Activated CD8-positive, alpha-beta T cell treated with anti-CD3 and anti-CD28 coated beads for 36 hours (primary cell): ENCODE measurements around the gene PROB1. TPM values are rescaled to one million over a fixed set of nuclear protein-coding genes. Genes with fewer than 3 reads are reported as not detected.

ENCODE experiments used
- ATAC-seq: fragments of 200-7000 bp; cut with Tn5 transposase; one replicate; pipeline ENCODE4 v1.10.0; 2021; ENCODE audit warnings: mild to moderate bottlenecking, moderate library complexity
- CTCF ChIA-PET: fragments of 350-600 bp; sonication (Branson Sonifier 250); formaldehyde crosslinking; loops from one replicate; lab custom pipeline; 2021; ENCODE audit warnings: antibody characterized with exemption; lab: Charles Lee
- POLR2A ChIA-PET: fragments of 350-600 bp; sonication (Branson Sonifier 250); formaldehyde crosslinking; loops from one replicate; lab custom pipeline; 2021; ENCODE audit warnings: antibody characterized with exemption; lab: Charles Lee
- DNase-seq: peaks from one replicate; pipeline ENCODE4 v3.0.0-alpha.2; 2020
- H3K27ac Mint-ChIP-seq: one replicate; pipeline ENCODE4 v1.8.0; 2021; ENCODE audit warnings: mild to moderate bottlenecking, mixed read lengths
- H3K27me3 Mint-ChIP-seq: one replicate; pipeline ENCODE4 v1.8.0; 2021; ENCODE audit warnings: mixed read lengths
- H3K36me3 Mint-ChIP-seq: one replicate; pipeline ENCODE4 v1.8.0; 2021; ENCODE audit warnings: low read depth, mixed read lengths
- H3K4me1 Mint-ChIP-seq: one replicate; pipeline ENCODE4 v1.8.0; 2021; ENCODE audit warnings: low read depth, mixed read lengths
- H3K4me3 Mint-ChIP-seq: one replicate; pipeline ENCODE4 v1.8.0; 2021; ENCODE audit warnings: mild to moderate bottlenecking, moderate library complexity, mixed read lengths
- H3K9me3 Mint-ChIP-seq: one replicate; pipeline ENCODE4 v1.8.0; 2021; ENCODE audit warnings: mixed read lengths
- intact Hi-C: fragments of 100-400 bp; cut with micrococcal nuclease; formaldehyde crosslinking; loops from one replicate; pipeline ENCODE4 v1.10.0; 2022
- total RNA-seq, 2 experiments: library from RNA; stranded (reverse); gene quantifications; one replicate each; pipeline ENCODE4 v1.2.3, GENCODE V29; 2021
- TF ChIP-seq, protein P1 (sequence below): fragments of 200-600 bp; IDR thresholded peaks from one replicate; pipeline ENCODE4 v1.8.0; 2022; ENCODE audit warnings: antibody characterized with exemption, mild to moderate bottlenecking

The PROB1 gene
- total RNA-seq, 2 experiments from 2014 or later = 3.9 to 4.1 TPM

DNA sequence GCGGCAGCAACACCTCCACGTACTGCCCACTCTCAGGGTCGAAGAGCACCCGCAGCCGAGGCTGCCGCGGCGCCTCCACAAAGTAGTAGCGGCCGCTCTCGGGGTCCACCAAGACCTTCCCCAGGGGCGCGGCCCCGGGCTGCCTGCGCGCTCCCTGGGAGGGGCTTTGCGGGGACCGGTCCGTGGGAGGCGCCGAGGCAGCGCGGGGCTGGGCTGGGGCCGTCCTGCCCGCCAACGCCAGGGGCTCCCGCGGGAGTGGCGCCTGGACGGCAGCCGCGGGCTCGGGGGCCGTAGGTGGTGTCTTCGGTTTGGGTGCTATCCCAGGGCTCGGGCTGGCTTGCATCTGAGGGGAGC, 2.6 kb downstream of the PROB1 start:
- ATAC-seq = no peak
- Mint-ChIP-seq H3K27ac (peak overlapping the region; percentile 93), H3K4me1 (peaks cover 44% of the 10 kb centered on the region), H3K4me3 (peak overlapping the region; percentile 96), H3K27me3 (no peaks in the 10 kb centered on the region), H3K9me3 (no peaks in the 10 kb centered on the region), H3K36me3 (peaks cover 36% of the 10 kb centered on the region)
- TF ChIP-seq, protein P1, sequence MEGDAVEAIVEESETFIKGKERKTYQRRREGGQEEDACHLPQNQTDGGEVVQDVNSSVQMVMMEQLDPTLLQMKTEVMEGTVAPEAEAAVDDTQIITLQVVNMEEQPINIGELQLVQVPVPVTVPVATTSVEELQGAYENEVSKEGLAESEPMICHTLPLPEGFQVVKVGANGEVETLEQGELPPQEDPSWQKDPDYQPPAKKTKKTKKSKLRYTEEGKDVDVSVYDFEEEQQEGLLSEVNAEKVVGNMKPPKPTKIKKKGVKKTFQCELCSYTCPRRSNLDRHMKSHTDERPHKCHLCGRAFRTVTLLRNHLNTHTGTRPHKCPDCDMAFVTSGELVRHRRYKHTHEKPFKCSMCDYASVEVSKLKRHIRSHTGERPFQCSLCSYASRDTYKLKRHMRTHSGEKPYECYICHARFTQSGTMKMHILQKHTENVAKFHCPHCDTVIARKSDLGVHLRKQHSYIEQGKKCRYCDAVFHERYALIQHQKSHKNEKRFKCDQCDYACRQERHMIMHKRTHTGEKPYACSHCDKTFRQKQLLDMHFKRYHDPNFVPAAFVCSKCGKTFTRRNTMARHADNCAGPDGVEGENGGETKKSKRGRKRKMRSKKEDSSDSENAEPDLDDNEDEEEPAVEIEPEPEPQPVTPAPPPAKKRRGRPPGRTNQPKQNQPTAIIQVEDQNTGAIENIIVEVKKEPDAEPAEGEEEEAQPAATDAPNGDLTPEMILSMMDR = no peak
- CTCF ChIA-PET = interaction anchor here (0.6 to 4.8 kb wide), 10 partner anchors 10 to 121 kb away, joined by 3 to 34 read pairs (median 3); partner anchors contain the start of genes SPATA24 and STING1
- DNase-seq = no peak
- intact Hi-C loops = loop anchor here (5.0 kb wide), 2 partner anchors 50 to 95 kb away; partner anchors contain the start of gene PAIP2
- POLR2A ChIA-PET = interaction anchor here (0.7 to 4.4 kb wide), 6 partner anchors 10 to 102 kb away, joined by 3 to 28 read pairs (median 4); partner anchors contain the start of genes MATR3, SLC23A1 and SPATA24

DNA sequence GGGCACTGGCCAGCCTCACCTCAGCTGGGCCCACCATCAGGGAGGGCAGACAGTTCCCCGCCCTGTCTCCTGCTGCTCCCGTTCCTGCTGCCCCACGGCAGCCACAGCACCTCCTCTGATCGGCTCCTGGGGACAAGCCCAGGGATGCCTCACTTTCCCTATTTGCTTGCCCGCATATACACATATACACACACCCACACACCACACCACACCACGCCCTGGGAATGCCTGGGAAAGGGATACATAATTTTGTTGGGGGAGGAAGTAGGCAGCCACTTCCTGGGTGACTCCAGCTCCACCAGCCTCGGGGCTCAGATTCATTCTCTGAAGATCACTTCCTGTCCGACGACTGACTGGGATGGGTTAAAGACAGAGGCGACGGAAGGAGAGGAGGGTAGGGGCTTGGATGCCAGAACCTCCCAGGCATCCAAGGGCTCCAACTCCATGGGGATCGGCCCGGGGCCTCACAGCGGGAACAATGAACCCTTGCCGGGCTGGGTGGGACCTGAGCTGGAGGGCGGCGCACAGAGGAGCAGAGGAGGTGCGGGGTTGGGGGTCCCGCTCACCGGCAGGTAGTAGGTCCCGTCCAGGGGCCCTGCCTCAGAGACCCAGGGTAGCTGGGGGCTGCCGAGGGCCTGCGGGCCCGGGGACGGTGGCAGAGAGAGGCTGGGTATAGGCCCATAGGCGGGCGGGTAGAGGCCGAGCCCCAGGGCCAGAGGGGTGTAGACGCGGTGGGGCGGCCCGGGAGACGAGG, 3.2 kb downstream of the PROB1 start:
- Mint-ChIP-seq H3K4me1 (peaks cover 43% of the 10 kb centered on the region), H3K27me3 (no peaks in the 10 kb centered on the region), H3K4me3 (peak overlapping the region; percentile 96), H3K36me3 (peaks cover 31% of the 10 kb centered on the region), H3K27ac (peak overlapping the region; percentile 98), H3K9me3 (no peaks in the 10 kb centered on the region)
- POLR2A ChIA-PET = interaction anchor here (0.7 to 6.3 kb wide), 13 partner anchors 9 to 115 kb away, joined by 3 to 49 read pairs (median 4); partner anchors contain the start of genes MATR3, PAIP2, SLC23A1 and SPATA24
- TF ChIP-seq, protein P1 = no peak
- CTCF ChIA-PET = interaction anchor here (0.8 to 4.8 kb wide), 13 partner anchors 11 to 117 kb away, joined by 3 to 34 read pairs (median 4); partner anchors contain the start of genes PAIP2 and SPATA24
- DNase-seq (peak; percentile 58), ATAC-seq (peak; percentile 1)
- intact Hi-C loops = loop anchor here (5.0 kb wide), 2 partner anchors 49 to 94 kb away; partner anchors contain the start of gene PAIP2

DNA sequence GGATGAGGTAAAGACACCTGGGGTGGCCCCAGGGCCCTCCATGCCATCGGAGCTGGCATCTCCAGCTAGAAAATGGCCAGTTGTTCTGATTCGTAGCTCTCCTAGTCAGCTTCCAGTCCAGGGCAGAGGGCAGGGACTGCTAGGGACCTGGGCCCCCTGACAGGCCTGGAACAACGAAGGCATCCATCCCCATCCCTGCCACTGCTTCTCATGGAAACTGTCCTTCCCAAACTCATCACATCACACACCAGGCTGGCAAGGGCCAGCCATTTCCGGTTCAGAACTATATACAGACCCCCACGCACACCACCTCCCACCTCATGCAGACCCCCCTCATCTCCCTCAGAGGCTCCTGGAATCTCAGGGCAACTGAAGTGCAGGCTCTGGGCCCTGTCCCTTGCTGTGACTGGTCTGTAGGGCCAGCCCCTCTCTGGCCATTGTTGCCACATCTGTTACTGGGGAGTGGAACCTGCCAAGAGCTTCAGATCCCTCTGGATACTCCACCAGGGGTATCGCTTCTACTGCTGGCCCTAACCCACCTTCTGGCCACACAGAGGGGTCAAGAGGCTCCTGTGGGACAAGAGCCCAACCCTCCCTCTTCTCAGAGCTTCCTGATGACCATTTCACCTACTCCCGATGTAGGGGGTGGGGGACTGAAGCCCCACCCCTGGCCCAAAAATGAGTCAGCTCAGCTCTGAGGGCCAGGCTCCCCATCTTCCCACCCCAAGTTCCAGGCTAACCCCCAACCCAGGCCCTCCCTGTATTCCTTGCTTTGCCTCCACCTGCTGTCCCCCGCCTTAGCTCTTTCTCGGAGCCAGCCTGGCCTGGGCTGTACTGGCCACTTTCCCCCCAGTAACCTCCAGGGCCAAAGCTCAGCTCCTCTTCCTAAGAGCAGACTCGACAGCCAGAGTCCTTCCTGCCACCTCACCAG, 4.0 kb downstream of the PROB1 start:
- ChIA-PET POLR2A (interaction anchor here (0.8 to 6.3 kb wide), 14 partner anchors 8 to 172 kb away, joined by 3 to 49 read pairs (median 4); partner anchors contain the start of genes MATR3, PAIP2, SLC23A1 and SPATA24), CTCF (interaction anchor here (0.8 to 4.8 kb wide), 11 partner anchors 10 to 174 kb away, joined by 3 to 34 read pairs (median 4); partner anchors contain the start of genes PAIP2 and SPATA24)
- TF ChIP-seq, protein P1 = no peak
- intact Hi-C loops = loop anchor here (5.0 kb wide), 2 partner anchors 49 to 94 kb away; partner anchors contain the start of gene PAIP2
- ATAC-seq = no peak
- Mint-ChIP-seq H3K9me3 (no peaks in the 10 kb centered on the region), H3K4me1 (peaks cover 49% of the 10 kb centered on the region), H3K36me3 (peaks cover 27% of the 10 kb centered on the region), H3K27me3 (no peaks in the 10 kb centered on the region), H3K4me3 (peak overlapping the region; percentile 96), H3K27ac (peak overlapping the region; percentile 98)
- no peak for DNase-seq

DNA sequence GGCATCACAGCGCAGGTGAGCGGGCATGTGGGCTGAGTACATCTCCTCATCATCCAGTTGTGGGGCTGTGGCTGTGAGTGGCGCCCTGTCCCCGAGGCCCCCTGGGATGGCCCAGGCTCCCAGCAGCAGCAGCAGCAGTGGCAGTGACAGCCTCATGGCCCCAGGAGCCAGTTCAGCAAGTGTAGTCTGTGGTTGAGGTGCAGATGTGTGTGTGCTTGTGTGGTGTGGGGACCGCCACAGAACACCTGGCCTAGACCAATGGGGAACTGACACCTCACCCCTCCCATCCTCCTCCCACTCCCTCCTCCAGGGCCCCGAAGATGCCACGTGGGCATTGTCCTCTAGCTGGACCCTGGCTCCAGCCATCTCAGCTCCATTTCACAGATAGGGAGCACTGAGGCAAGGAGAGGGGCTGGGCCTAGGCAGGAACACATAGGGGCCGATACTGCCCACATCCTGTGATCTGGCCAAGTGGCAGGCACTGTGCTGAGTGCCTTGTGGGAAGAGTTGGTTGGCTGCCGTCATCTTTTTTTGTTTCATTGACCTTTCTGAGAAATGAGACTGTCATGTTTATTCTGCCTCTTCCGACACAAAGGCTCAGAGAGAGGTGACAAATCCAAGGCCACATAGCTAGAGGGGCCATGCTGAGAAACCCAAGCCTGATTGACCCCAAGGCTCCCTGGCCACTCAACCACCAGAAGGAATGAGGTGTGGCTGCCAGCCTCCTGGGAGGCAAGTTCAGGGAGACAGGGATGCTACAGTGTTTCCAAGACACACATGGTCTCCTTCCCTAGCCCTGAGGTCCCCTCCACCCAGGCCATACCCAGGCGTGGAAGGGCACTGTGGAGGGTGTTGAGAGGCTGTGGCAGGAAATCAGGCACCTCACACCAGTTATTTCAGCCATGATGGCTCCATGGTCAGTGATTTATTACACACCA, 4.9 kb downstream of the PROB1 start, which contains the start of gene MZB1:
Gene MZB1, minus strand, starts transcription at position 213 of the 938 bp plus-strand sequence. Its CDS starts 57 bp downstream, at position 156.
- ChIA-PET POLR2A (interaction anchor here (0.6 to 6.3 kb wide), 13 partner anchors 9 to 173 kb away, joined by 3 to 49 read pairs (median 5); partner anchors contain the start of genes MATR3, PAIP2, SPATA24 and UBE2D2), CTCF (interaction anchor here (1.0 to 4.8 kb wide), 8 partner anchors 12 to 175 kb away, joined by 3 to 34 read pairs (median 4); partner anchors contain the start of genes PAIP2 and SPATA24)
- DNase-seq = peak; percentile 91
- TF ChIP-seq, protein P1 = no peak
- Mint-ChIP-seq H3K27ac (peak within 1 kb of the TSS; percentile 98), H3K27me3 (no peaks in the 10 kb centered on the region), H3K36me3 (peaks cover 24% of the 10 kb centered on the region), H3K9me3 (no peaks in the 10 kb centered on the region), H3K4me3 (peak within 1 kb of the TSS; percentile 96), H3K4me1 (peaks cover 58% of the 10 kb centered on the region)
- ATAC-seq = peak; percentile 67
- intact Hi-C loops = loop anchor here (5.0 kb wide), 2 partner anchors 48 to 93 kb away; partner anchors contain the start of gene PAIP2
